ENCODE data around the gene PRKCA.

DNA sequence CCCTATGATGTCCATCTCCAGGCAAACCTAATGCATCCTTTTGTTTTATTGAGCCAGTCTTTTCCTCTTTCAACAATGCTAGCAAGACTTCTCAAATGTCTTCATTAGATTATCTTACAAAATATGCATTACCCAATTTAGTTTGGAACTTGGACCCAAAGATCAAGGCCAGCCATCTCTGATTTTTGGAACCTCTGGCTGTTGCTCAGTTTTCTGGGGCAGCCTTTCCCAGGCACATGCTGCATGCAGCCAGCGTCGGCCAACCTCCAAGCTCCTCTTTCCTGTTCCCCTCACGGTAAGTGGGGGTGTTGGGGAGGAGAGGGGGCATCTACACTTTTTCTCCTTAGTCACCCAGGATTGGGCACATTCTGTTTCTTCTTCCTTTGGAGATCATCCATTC is 189.3 kb downstream of the PRKCA start:
- no peak for TF ChIP-seq ZNF274 (IDR thresholded peaks at IDR 0.05; ENCODE audit: low read depth, low read length)
- TF ChIP-seq YY1 (IDR thresholded peaks at IDR 0.05; ENCODE audit: insufficient read depth, insufficient read length), result no peak
- TF ChIP-seq SUZ12 (IDR thresholded peaks at IDR 0.05; ENCODE audit: extremely low read depth, insufficient read depth, insufficient read length), result no peak

Measured in NT2/D1 (cell line).